NCI-H1436 treated with DMSO at 0.1 percent for 48 hours (cell line): ENCODE measurements around the gene TOPBP1.

Source experiments
- DNase-seq: peaks from one replicate; lab custom pipeline; 2025; lab: John Stamatoyannopoulos, UW

Gene TOPBP1

DNA sequence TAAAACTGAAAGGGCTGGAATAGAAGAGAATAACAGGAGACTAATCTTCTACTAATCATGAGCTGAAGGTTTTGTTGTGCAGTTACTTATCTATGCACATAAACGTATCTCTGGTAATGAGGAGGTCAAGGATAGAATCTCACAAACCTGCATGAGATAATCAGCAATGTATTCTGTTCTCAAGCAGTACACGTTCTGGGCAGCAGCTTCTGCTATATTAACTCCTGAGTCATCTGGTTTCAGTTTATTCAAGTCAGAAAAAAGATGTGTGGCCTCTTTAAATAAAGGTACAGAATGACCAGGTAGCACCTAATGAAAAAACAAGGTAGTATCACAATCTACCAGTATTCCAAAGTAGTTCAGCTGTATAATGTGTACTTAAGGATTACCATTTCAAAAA is 53.4 kb downstream of the TOPBP1 start:
- DNase-seq, result no peak

- DNase-seq, result no peak
These were observed 53.9 kb downstream of the TOPBP1 start for GRCh38 chr3:133607816-133608215.

GRCh38 chr3:133606902-133607301 is 54.8 kb downstream of the TOPBP1 start:
- no peak for DNase-seq

- DNase-seq, result no peak
These were observed 55.4 kb downstream of the TOPBP1 start for GRCh38 chr3:133606342-133606741.

GRCh38 chr3:133600572-133601081 is 61.1 kb downstream of the TOPBP1 start:
- no peak for DNase-seq

- DNase-seq, result no peak
These were observed 62.5 kb downstream of the TOPBP1 start for GRCh38 chr3:133599280-133599679.

GRCh38 chr3:133598405-133598804 is 63.3 kb downstream of the TOPBP1 start:
- DNase-seq, result no peak

GRCh38 chr3:133595341-133595740 is 66.4 kb downstream of the TOPBP1 start:
- DNase-seq, result no peak

DNA sequence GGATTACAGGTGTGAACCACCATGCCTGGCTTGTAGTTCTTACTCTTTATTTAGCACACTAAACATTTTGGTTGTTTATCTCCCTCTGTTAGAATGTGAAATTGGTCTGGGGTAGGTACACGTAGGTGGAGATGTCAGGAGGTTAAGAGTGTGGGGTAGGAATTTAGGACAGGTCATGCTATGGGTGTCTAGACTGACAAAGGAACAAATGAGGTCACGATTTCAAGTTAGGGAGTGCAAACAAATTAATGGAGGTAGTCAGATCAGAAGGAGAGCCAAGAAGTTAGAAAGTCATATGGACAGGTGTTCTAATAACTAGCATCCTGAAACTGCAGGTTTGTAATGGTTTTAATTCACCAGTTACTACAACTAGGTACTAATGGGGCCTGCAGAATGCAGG is 68.5 kb downstream of the TOPBP1 start:
- no peak for DNase-seq

DNA sequence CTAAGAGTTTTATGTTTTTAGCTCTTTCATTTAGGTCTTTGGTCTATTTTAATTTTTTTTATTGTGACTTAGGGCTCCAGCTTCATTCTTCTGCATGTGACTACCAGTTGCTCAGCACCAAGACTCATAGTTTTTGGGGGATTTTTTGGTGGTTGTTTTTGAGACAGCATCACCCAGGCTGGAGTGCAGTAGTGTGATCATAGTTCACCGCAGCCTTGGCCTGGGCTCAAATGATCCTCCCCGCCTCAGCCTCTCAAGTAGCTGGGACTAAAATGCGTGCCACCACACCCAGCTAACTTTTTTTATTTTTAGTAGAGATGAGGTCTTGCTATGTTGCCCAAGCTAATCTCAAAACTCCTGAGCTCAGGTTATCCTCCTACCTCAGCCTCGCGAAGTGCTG is 68.9 kb downstream of the TOPBP1 start:
- no peak for DNase-seq

DNA sequence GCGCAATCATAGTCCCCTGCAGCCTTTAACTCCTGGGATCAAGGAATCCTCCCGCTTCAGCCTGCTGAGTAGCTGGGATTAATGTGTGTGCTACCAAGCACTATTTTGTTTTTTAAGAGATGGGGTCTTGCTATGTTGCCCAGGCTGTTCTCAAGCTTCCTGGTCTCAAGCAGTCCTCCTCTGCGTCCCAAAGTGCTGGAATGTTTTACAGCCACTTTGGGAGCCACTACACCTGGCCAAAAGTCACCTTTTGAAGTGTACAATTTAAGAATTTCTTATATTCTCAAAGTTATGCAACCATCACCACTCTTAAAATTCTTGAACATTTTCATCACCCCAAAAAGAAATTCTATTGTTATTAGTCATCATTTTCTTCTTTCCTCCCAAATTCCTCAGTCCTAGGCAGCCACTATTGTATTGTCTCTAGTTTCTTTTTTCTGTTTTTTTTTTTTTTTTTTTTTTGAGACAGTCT is 70.4 kb downstream of the TOPBP1 start:
- no peak for DNase-seq

- no peak for DNase-seq
These were observed 72.2 kb downstream of the TOPBP1 start for GRCh38 chr3:133589503-133589902.

DNA sequence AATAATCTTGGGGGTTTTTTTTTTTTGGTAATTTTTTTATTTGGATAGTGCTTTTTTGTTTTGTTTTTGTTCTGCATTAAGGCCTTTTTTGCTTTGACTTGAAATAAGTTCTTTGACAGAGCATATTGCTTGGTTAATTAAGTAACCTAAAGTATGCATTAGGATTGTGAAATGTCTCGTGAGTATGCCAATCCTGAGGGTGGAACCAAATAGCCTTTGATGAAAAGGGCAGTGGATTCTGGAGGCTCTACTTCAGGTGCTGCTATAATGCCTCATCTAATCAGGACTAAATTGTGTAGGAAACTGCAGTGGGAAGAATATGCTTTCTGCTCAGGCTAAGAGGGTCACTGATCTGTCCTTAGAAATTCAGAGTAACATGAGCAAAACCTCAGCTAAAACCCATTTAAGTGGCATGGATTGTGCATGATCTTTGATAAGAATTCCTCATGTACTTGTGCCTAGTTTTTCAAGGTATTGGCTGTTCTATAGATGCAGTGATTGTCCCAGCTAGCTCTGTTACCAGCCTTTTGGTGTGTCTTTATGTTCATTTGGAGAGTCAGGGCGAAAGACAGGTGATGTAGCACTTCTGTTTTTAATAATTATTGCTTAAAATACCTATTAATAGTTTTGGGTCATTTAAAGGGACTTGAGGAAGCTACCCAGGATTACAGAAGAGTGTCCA is 72.8 kb downstream of the TOPBP1 start:
- DNase-seq, result no peak

- DNase-seq, result no peak
These were observed 73.7 kb downstream of the TOPBP1 start for GRCh38 chr3:133588035-133588434.

- DNase-seq, result no peak
These were observed 78.3 kb downstream of the TOPBP1 start for GRCh38 chr3:133583396-133583795.

- DNase-seq, result no peak
These were observed 83.1 kb downstream of the TOPBP1 start for GRCh38 chr3:133578548-133579191.

- DNase-seq, result no peak
These were observed 85.6 kb downstream of the TOPBP1 start for GRCh38 chr3:133576169-133576568.

GRCh38 chr3:133575086-133575485 is 86.7 kb downstream of the TOPBP1 start:
- DNase-seq, result no peak

DNA sequence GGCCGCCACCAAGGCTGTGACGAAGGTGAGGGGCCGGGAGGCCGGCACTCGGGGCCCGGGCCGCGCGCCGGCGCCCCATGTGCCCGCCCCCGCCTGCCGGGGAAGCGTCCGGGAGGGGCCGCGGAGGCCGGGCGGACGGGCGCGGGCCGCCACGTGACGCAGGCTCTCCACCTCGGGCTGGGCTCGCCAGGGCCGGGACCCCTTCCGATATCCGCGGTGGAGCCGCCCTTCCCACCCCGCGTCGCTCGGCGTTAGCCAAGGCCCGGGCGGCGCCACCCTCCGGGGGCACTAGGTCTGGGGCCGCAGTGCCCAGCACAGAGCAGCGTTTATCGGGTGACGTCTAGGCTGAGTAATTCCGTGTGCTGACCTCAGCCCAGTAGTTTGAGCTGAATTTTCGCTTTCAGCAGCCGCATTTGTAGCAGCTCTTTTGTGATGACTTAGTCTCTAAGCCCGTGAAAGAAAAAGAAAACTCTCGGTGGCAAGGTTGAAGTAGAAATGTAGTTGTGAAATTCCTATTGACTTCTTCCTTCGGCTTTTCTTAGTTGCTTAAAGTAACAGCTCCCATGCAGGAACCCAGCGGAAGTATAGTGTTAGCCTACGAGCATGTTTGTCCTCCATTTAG is 87.4 kb downstream of the TOPBP1 start:
- no peak for DNase-seq

- DNase-seq, result no peak
These were observed 88.0 kb downstream of the TOPBP1 start, which contains the start of gene CDV3 for GRCh38 chr3:133573629-133574194. CDV3 (plus strand) TSS chr3:133573686; CDS start chr3:133574045, 359 bp downstream.

DNA sequence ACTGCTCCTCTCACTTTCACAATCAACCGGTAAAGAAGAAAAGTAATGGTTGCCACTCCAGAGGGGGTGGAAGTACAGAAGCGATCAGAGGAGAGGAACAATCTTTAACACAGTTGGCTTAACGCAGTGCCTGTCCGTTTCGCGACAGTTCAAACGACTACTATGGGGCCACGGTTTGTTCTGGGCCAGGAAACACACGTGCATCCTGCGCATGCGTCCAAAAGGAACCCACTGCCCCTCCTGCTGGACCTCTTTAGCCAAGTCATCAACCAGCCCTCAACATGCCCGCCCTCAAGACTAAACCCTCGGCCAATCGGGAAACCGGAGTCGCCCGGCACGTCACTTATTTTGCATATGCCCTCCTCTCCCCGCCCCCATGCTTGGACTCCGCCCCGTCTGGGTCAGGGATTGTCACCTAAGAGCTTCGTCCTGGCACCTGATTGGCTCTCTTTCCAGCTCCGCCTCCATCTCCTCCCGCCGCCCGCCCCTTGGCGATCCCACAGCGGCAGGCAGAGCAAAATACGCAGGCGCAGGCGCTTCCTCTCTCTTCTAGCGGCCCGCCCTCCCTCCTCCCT is 88.6 kb downstream of the TOPBP1 start:
- DNase-seq, result no peak
